ENCODE results near the gene MYO19. TPM values are rescaled to one million over a fixed set of nuclear protein-coding genes. Genes with fewer than 3 reads are reported as not detected.

Gene MYO19
- total RNA-seq, 1 experiment from 2014 or later, result 144 TPM

DNA sequence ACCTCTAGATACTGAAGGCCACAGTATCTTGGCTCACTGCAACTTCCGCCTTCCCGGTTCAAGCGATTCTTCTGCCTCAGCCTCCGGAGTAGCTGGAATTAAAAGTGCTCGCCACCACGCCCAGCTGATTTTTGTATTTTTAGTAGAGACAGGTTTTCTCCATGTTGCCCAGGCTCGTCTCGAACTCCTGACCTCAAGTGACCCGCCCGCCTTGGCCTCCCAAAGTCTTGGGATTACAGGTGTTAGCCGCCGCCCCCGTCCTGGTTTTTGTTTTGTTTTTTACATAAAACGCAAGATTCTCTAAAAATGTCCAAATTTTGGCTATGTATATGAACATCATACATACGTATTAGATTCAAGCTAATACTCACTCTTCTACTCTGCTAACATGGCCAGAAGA lies 8.1 kb upstream of the MYO19 start:
- no peak overlapping the region for H3K27ac Mint-ChIP-seq
- no peaks in the 10 kb centered on the region for H3K9me3 ChIP-seq (ENCODE audit: control insufficient read depth, low read depth, low read length)
- no peak overlapping the region for H3T11ph ChIP-seq (ENCODE audit: low read length)
- no peaks in the 10 kb centered on the region for H3K27me3 ChIP-seq (ENCODE audit: insufficient read depth, low read length)
- no peak overlapping the region for H3K56ac ChIP-seq (ENCODE audit: insufficient read length, low read depth, low read length)
- H3K27me3 Mint-ChIP-seq (ENCODE audit: low read depth), result no peaks in the 10 kb centered on the region
- WGBS (ENCODE audit: extremely low coverage, insufficient read length, low lambda C conversion rate), result no CpG with 5 or more reads among the region's 15 CpGs
- H3K79me2 ChIP-seq (ENCODE audit: insufficient read depth, low read length), result peaks cover 7% of the 10 kb centered on the region; the same call in 1 of the 2 replicates
- no peak overlapping the region for H2BK12ac ChIP-seq (ENCODE audit: insufficient read length, low read depth, low read length)
- peaks cover 5% of the 10 kb centered on the region for H3K23me2 ChIP-seq (ENCODE audit: insufficient read length, low read depth, low read length, poor library complexity, severe bottlenecking)
- no peak overlapping the region for H2BK5ac ChIP-seq (ENCODE audit: insufficient read length, low read length)
- H3K14ac ChIP-seq (ENCODE audit: insufficient read depth, low read length), result no peak overlapping the region
- H2AFZ ChIP-seq (ENCODE audit: low read length), result no peak overlapping the region
- no peak overlapping the region for H2BK20ac ChIP-seq (ENCODE audit: low read depth, low read length, poor library complexity, severe bottlenecking)
- no peak overlapping the region for H2BK120ac ChIP-seq (ENCODE audit: low read depth, low read length, poor library complexity, severe bottlenecking)
- H3K4me3 Mint-ChIP-seq, result peak overlapping the region in 1 of 2 experiments; percentile 14; a peak in 2 of 5 replicates
- no peak for DNase-seq
- H3K27ac ChIP-seq (ENCODE audit: insufficient read length, low read depth, low read length), result no peak overlapping the region
- H3K36me3 Mint-ChIP-seq (ENCODE audit: insufficient read depth in 1 of 3, low read depth in 3 of 3), result peaks cover 2 to 14% (median 7%) of the 10 kb centered on the region in 3 experiments; a peak in 6 of 7 replicates
- TF ChIP-seq, protein P1, sequence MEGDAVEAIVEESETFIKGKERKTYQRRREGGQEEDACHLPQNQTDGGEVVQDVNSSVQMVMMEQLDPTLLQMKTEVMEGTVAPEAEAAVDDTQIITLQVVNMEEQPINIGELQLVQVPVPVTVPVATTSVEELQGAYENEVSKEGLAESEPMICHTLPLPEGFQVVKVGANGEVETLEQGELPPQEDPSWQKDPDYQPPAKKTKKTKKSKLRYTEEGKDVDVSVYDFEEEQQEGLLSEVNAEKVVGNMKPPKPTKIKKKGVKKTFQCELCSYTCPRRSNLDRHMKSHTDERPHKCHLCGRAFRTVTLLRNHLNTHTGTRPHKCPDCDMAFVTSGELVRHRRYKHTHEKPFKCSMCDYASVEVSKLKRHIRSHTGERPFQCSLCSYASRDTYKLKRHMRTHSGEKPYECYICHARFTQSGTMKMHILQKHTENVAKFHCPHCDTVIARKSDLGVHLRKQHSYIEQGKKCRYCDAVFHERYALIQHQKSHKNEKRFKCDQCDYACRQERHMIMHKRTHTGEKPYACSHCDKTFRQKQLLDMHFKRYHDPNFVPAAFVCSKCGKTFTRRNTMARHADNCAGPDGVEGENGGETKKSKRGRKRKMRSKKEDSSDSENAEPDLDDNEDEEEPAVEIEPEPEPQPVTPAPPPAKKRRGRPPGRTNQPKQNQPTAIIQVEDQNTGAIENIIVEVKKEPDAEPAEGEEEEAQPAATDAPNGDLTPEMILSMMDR (conservative IDR thresholded peaks at IDR 0.05), result no peak
- H3K4ac ChIP-seq (ENCODE audit: low read depth, low read length), result no peak overlapping the region
- H3K79me1 ChIP-seq (ENCODE audit: insufficient read depth, low read depth, low read length, poor library complexity, severe bottlenecking), result no peaks in the 10 kb centered on the region
- H3K4me2 ChIP-seq (ENCODE audit: insufficient read depth, insufficient read length, low read length), result no peak overlapping the region
- no peak overlapping the region for H2AK5ac ChIP-seq (ENCODE audit: insufficient read length, low read length)
- peaks cover 7 to 14% of the 10 kb centered on the region in 2 experiments for H3K4me1 Mint-ChIP-seq
- no peaks in the 10 kb centered on the region for H3K9me3 Mint-ChIP-seq
- no peaks in the 10 kb centered on the region for H4K20me1 ChIP-seq (ENCODE audit: control insufficient read depth, insufficient read depth, insufficient read length)
- no peak overlapping the region for H4K91ac ChIP-seq (ENCODE audit: insufficient read length, low read depth, low read length)
- H2BK15ac ChIP-seq (ENCODE audit: low read depth, low read length), result no peak overlapping the region
- no peak overlapping the region for H4K5ac ChIP-seq (ENCODE audit: insufficient read length, low read depth, low read length)
- no peak overlapping the region for H3K9ac ChIP-seq (ENCODE audit: extremely low read depth, insufficient read length, low read length)
- no peak overlapping the region for H3K23ac ChIP-seq (ENCODE audit: insufficient read length, low read depth, low read length)
- H3K4me1 ChIP-seq (ENCODE audit: insufficient read depth, low read length), result no peaks in the 10 kb centered on the region
- no peak overlapping the region for H4K8ac ChIP-seq (replicated peaks; ENCODE audit: insufficient read length, low read depth, low read length)
- no peak overlapping the region for H3K18ac ChIP-seq (ENCODE audit: insufficient read length, low read depth, low read length)
